HepG2 (cell line): ENCODE measurements around the gene LYRM4. TPM values are rescaled to one million over a fixed set of nuclear protein-coding genes. Genes with fewer than 3 reads are reported as not detected.

ENCODE experiments used
- ATAC-seq: fragments of 200-7000 bp; cut with Tn5 transposase; 3 replicates; pipeline ENCODE4 v1.9.1; 2020; ENCODE audit warnings: mild to moderate bottlenecking, moderate library complexity
- BruUV-seq: library from RNA; stranded (reverse); fragments of 400-500 nt; replicated peaks from 2 replicates; lab custom pipeline; 2021; lab: Mats Ljungman, UMichigan
- CTCF ChIA-PET: fragments of 300-600 bp; formaldehyde crosslinking; extraction: SDS; loops from one replicate; lab custom pipeline; 2021; ENCODE audit warnings: low total read pairs, inconsistent platforms, low intra/inter-chr PET ratio; lab: Yijun Ruan, JAX
- POLR2A ChIA-PET: fragments of 350-600 bp; sonication (Branson Sonifier 250); formaldehyde crosslinking; loops from one replicate; lab custom pipeline; 2020; ENCODE audit warnings: antibody characterized with exemption, inconsistent platforms; lab: Yijun Ruan, JAX
- DNase-seq: peaks from one replicate; pipeline ENCODE4 v3.0.0-alpha.2; 2015; ENCODE audit warnings: low spot score
- FAIRE-seq: peaks from 3 replicates; lab custom pipeline; 2011; peaks lifted over from hg19 to GRCh38; lab: Jason Lieb, UNC
- H2AFZ ChIP-seq: one replicate; pipeline ENCODE4 v1.6.1; 2011; ENCODE audit warnings: low read length, inconsistent platforms
- H3K27ac ChIP-seq: fragments of 300-600 bp; 3 replicates; pipeline ENCODE4 v1.8.0; 2011; ENCODE audit warnings: mixed run types, mild to moderate bottlenecking, mixed read lengths, low read length, inconsistent platforms; ENCODE audit not compliant: insufficient read depth; ENCODE audit errors: extremely low read length
- H3K27me3 ChIP-seq, 2 experiments: fragments of 200-600 bp in 1 of 2; 2 replicates in 1 of 2; 3 replicates in 1 of 2; pipeline versions ENCODE4 v1.6.0 to v1.8.0; 2011; ENCODE audit warnings: low read length in 2 of 2, mild to moderate bottlenecking in 2 of 2, moderate library complexity in 2 of 2, inconsistent platforms in 1 of 2; ENCODE audit not compliant: insufficient read depth in 2 of 2, control insufficient read depth in 1 of 2
- H3K36me3 ChIP-seq, 2 experiments: fragments of 200-600 bp in 1 of 2; replicated peaks in 1 of 2; 2 replicates in 1 of 2; 3 replicates in 1 of 2; pipeline versions ENCODE4 v1.5.1 to v1.8.0; 2011; ENCODE audit warnings: low read length in 2 of 2, inconsistent platforms in 1 of 2; ENCODE audit not compliant: insufficient read depth in 2 of 2, control insufficient read depth in 1 of 2
- H3K4me1 ChIP-seq: 2 replicates; pipeline ENCODE4 v1.5.1; 2012; ENCODE audit warnings: low read length, inconsistent platforms; ENCODE audit not compliant: insufficient read depth
- H3K4me2 ChIP-seq: 2 replicates; pipeline ENCODE4 v1.6.0; 2011; ENCODE audit warnings: low read depth, low read length, inconsistent platforms
- H3K4me3 ChIP-seq, 3 experiments: fragments of 200-600 bp in 1 of 3; sonication (generic), shearing (Covaris generic) in 1 of 3; replicated peaks in 1 of 3; 2 replicates each; pipeline ENCODE4 v1.5.1; 2011 to 2016; ENCODE audit warnings: low read length in 3 of 3, inconsistent platforms in 2 of 3, low read depth in 2 of 3, mild to moderate bottlenecking in 2 of 3, control low read depth in 1 of 3, mixed read lengths in 1 of 3; ENCODE audit not compliant: insufficient read depth in 1 of 3
- H3K79me2 ChIP-seq: one replicate; pipeline ENCODE4 v1.6.1; 2011; ENCODE audit warnings: low read length, inconsistent platforms; ENCODE audit not compliant: insufficient read depth
- H3K9ac ChIP-seq: 2 replicates; pipeline ENCODE4 v1.6.0; 2011; ENCODE audit warnings: mild to moderate bottlenecking, low read depth, low read length, inconsistent platforms; ENCODE audit not compliant: insufficient read depth
- H3K9me3 ChIP-seq: 2 replicates; pipeline ENCODE4 v1.5.1; 2012; ENCODE audit warnings: mild to moderate bottlenecking, low read length
- H4K20me1 ChIP-seq: 2 replicates; pipeline ENCODE4 v1.6.0; 2011; ENCODE audit warnings: inconsistent platforms, mild to moderate bottlenecking, low read length, moderate library complexity; ENCODE audit not compliant: insufficient read depth
- ATF2 ChIP-seq: sonication (generic); formaldehyde crosslinking; IDR thresholded peaks from 2 replicates; pipeline ENCODE4 v1.4.0; 2020; ENCODE audit warnings: missing genetic modification reagents
- CEBPG ChIP-seq: IDR thresholded peaks from 2 replicates; pipeline ENCODE4 v1.6.1; 2016
- FOXA3 ChIP-seq: IDR thresholded peaks from 2 replicates; pipeline ENCODE4 v1.6.1; 2016; ENCODE audit warnings: missing genetic modification reagents, missing compliant biosample characterization
- GATAD2A ChIP-seq: IDR thresholded peaks from 2 replicates; pipeline ENCODE4 v1.6.1; 2016
- IKZF1 ChIP-seq: fragments of 450-650 bp; IDR thresholded peaks from 2 replicates; pipeline ENCODE4 v1.7.1; 2016
- ISX ChIP-seq: sonication (generic); formaldehyde crosslinking; conservative IDR thresholded peaks from 2 replicates; pipeline ENCODE4 v1.5.0; 2020; ENCODE audit warnings: missing genetic modification reagents
- MAFK ChIP-seq, 2 experiments: IDR thresholded peaks in 1 of 2; conservative IDR thresholded peaks in 1 of 2; 2 replicates each; pipeline ENCODE4 v1.6.1; 2011; ENCODE audit warnings: improper control_type of control experiment in 2 of 2, low read length in 2 of 2
- PBX3 ChIP-seq: sonication (generic); formaldehyde crosslinking; IDR thresholded peaks from 2 replicates; pipeline ENCODE4 v1.8.1; 2023; ENCODE audit warnings: missing genetic modification reagents, inconsistent platforms, borderline replicate concordance
- PCBP2 ChIP-seq: fragments of 200-400 bp; formaldehyde crosslinking; optimal IDR thresholded peaks from 2 replicates; pipeline ENCODE3; 2018; ENCODE audit warnings: low read length, low read depth; ENCODE audit not compliant: poor library complexity, severe bottlenecking
- PITX1 ChIP-seq: sonication (generic); formaldehyde crosslinking; IDR thresholded peaks from 2 replicates; pipeline ENCODE4 v1.5.1; 2020; ENCODE audit warnings: mild to moderate bottlenecking, missing genetic modification reagents
- RFX5 ChIP-seq: IDR thresholded peaks from 2 replicates; pipeline ENCODE4 v1.6.1; 2011; ENCODE audit warnings: low read depth, low read length, improper control_type of control experiment
- SOX13 ChIP-seq, 3 experiments: fragments of 450-650 bp in 1 of 3; sonication (generic) in 1 of 3; formaldehyde crosslinking in 1 of 3; IDR thresholded peaks in 2 of 3; conservative IDR thresholded peaks in 1 of 3; 2 replicates each; pipeline versions ENCODE4 v1.5.0 to v1.6.1; 2016 to 2020; ENCODE audit warnings: antibody characterized with exemption in 1 of 3, mild to moderate bottlenecking in 1 of 3, missing compliant biosample characterization in 1 of 3, missing genetic modification reagents in 1 of 3, moderate library complexity in 1 of 3
- SOX6 ChIP-seq, 2 experiments: fragments of 450-650 bp in 1 of 2; sonication (generic) in 1 of 2; formaldehyde crosslinking in 1 of 2; IDR thresholded peaks; 2 replicates each; pipeline versions ENCODE4 v1.4.0 to v1.6.1; 2017 to 2020; ENCODE audit warnings: antibody characterized with exemption in 1 of 2, mild to moderate bottlenecking in 1 of 2, missing genetic modification reagents in 1 of 2
- STAT5B ChIP-seq: sonication (generic); formaldehyde crosslinking; IDR thresholded peaks from 2 replicates; pipeline ENCODE4 v1.4.0; 2020; ENCODE audit warnings: missing genetic modification reagents
- ZBTB42 ChIP-seq: sonication (generic); formaldehyde crosslinking; IDR thresholded peaks from 2 replicates; pipeline ENCODE4 v1.5.0; 2020; ENCODE audit warnings: mild to moderate bottlenecking, missing genetic modification reagents
- ZFP36L2 ChIP-seq: sonication (generic); formaldehyde crosslinking; IDR thresholded peaks from 2 replicates; pipeline ENCODE4 v1.4.0; 2020; ENCODE audit warnings: missing genetic modification reagents
- WGBS: methylation state at CpG from one replicate; pipeline ENCODE4 v1.1.6; 2017; ENCODE audit warnings: low lambda C conversion rate; 5-methylcytosine and 5-hydroxymethylcytosine counted together
- in situ Hi-C: cut with HindIII; loops from 2 replicates; pipeline ENCODE4 v1.10.0; 2017; ENCODE audit warnings: low pct_unique_long_range_greater_than_20kb; ENCODE audit not compliant: extremely low pct_ligation_motif_present
- intact Hi-C: fragments of 100-400 bp; cut with micrococcal nuclease; formaldehyde crosslinking; loops from one replicate; pipeline ENCODE4 v1.10.0; 2022; ENCODE audit not compliant: unreplicated experiment
- polyA plus RNA-seq, 8 experiments: library from polyadenylated mRNA; depleted of rRNA in 3 of 8; stranded (reverse) in 7 of 8; unstranded in 1 of 8; fragments of >200 nt; fragmentation: Illumina TruSeq in 4 of 8; extraction: Trizol in 4 of 8; gene quantifications; 2 replicates each; pipeline versions ENCODE4 v1.2.1 to v1.2.3, GENCODE V29; 2011 to 2016; ENCODE audit warnings: low read depth in 4 of 8, missing spikeins in 1 of 8, mixed read lengths in 1 of 8; ENCODE audit not compliant: insufficient read depth in 1 of 8
- total RNA-seq, 5 experiments: library from RNA; depleted of rRNA; stranded (reverse); fragments of >200 nt; fragmentation: Illumina TruSeq; extraction: Trizol; gene quantifications; 2 replicates each; pipeline ENCODE4 v1.2.3, GENCODE V29; 2016; ENCODE audit warnings: low read depth in 1 of 5

The LYRM4 gene
- total and polyA plus RNA-seq, 2 of the 13 experiments (the other 11 are each of a cell fraction or from before 2014, with no cell fraction given) = 64.6 to 67.5 TPM

- no peak for TF ChIP-seq ISX (CRISPR knock-in tag)
- no peak for TF ChIP-seq IKZF1
- no peak for TF ChIP-seq FOXA3
- TF ChIP-seq STAT5B (CRISPR knock-in tag) = no peak
- TF ChIP-seq PCBP2 = no peak
These were observed 69.0 kb downstream of the LYRM4 start (continued) for GRCh38 chr6:5191722-5192121.

- Histone ChIP-seq H3K9ac (no peak overlapping the region), H3K4me2 (no peak overlapping the region), H3K27me3 (no peaks in the 10 kb centered on the region), H3K9me3 (no peaks in the 10 kb centered on the region), H3K4me1 (peaks cover 14% of the 10 kb centered on the region), H3K36me3 (peaks cover 5 to 16% of the 10 kb centered on the region in 2 experiments; a peak in 4 of 5 replicates), H3K79me2 (no peaks in the 10 kb centered on the region), H2AFZ (no peak overlapping the region)
- ATAC-seq (no peak), FAIRE-seq (no peak)
- intact Hi-C loops = no loop called here
- CTCF ChIA-PET = no interaction called here
- POLR2A ChIA-PET = interaction anchor here (1.5 kb wide), 1 partner anchor 15 kb away, joined by 9 read pairs; no protein-coding TSS in a partner anchor
- no peak for TF ChIP-seq RFX5
- 0 out of 4 replicates have a peak, but pooled peaks have one; percentile 9 to 32 for TF ChIP-seq MAFK (conservative IDR thresholded peaks at IDR 0.05 in 1 of 2, IDR thresholded peaks at IDR 0.05 in 1 of 2; ENCODE audit: low read length in 2 of 2)
- TF ChIP-seq, all 625 proteins: peak for 1
- H4K20me1 ChIP-seq = no peaks in the 10 kb centered on the region
- no peak overlapping the region for H3K27ac ChIP-seq
- DNase-seq = no peak
- in situ Hi-C loops = no loop called here
- WGBS = 99% methylated on average over 6 of the region's 6 CpGs
- BruUV-seq = no TSS peak
- H3K4me3 ChIP-seq = no peak overlapping the region
These were observed 69.5 kb downstream of the LYRM4 start for GRCh38 chr6:5191222-5191621.

GRCh38 chr6:5190507-5190906 is 70.2 kb downstream of the LYRM4 start:
- 44% methylated on average over 3 of the region's 3 CpGs for WGBS
- Histone ChIP-seq H3K79me2 (no peaks in the 10 kb centered on the region), H3K4me3 (no peak overlapping the region), H4K20me1 (no peaks in the 10 kb centered on the region), H3K4me2 (no peak overlapping the region), H3K4me1 (peaks cover 14% of the 10 kb centered on the region), H3K27me3 (no peaks in the 10 kb centered on the region), H3K27ac (no peak overlapping the region), H3K9ac (no peak overlapping the region), H2AFZ (no peak overlapping the region), H3K9me3 (no peaks in the 10 kb centered on the region), H3K36me3 (peaks cover 4 to 13% of the 10 kb centered on the region in 2 experiments; a peak in 1 of 5 replicates)
- FAIRE-seq = peak; percentile 79
- no TSS peak for BruUV-seq
- in situ Hi-C loops (no loop called here), intact Hi-C loops (no loop called here)
- CTCF ChIA-PET = no interaction called here
- peak; percentile 90 for ATAC-seq
- DNase-seq = peak; percentile 89
- POLR2A ChIA-PET = interaction anchor here (1.5 kb wide), 1 partner anchor 15 kb away, joined by 9 read pairs; no protein-coding TSS in a partner anchor
- no peak for TF ChIP-seq ZFP36L2 (CRISPR knock-in tag)
- 0 out of 2 replicates have a peak, but pooled peaks have one; percentile 37 for TF ChIP-seq ATF2 (CRISPR knock-in tag)
- TF ChIP-seq ZBTB42 = no peak
- TF ChIP-seq SOX6 (IDR thresholded peaks at IDR 0.05) = no peak
- TF ChIP-seq SOX6 (CRISPR knock-in tag; IDR thresholded peaks at IDR 0.05) = peak; percentile 83
- TF ChIP-seq SOX13 (IDR thresholded peaks at IDR 0.05) = peak; percentile 49; the same call in 1 of the 2 replicates
- peak in 1 of 2 experiments; percentile 94; a peak in 2 of 4 replicates for TF ChIP-seq SOX13 (CRISPR knock-in tag; conservative IDR thresholded peaks at IDR 0.05 in 1 of 2, IDR thresholded peaks at IDR 0.05 in 1 of 2)
- TF ChIP-seq PBX3 (CRISPR knock-in tag) = no peak
- TF ChIP-seq GATAD2A (CRISPR knock-in tag) = 0 out of 2 replicates have a peak, but pooled peaks have one; percentile 55
- peak; percentile 94 for TF ChIP-seq CEBPG (CRISPR knock-in tag)
- TF ChIP-seq PITX1 (CRISPR knock-in tag) = no peak
